HG03575 (cell line): ENCODE measurements around the gene CUX1.
A peak's percentile ranks its signal among the peaks of the same experiment; 100 is the strongest.
"Not testable (repeated sequence)": the region's sequence is repeated elsewhere in the genome, so short reads cannot be mapped to it uniquely, and the experiment has no call there.

ENCODE experiments used
- ATAC-seq: cut with Tn5 transposase; IDR thresholded peaks from one replicate; pipeline ENCODE4 v1.9.1; 2021; ENCODE audit not compliant: unreplicated experiment, insufficient number of reproducible peaks, low FRiP score; ENCODE audit errors: extremely low read depth

The CUX1 gene

DNA sequence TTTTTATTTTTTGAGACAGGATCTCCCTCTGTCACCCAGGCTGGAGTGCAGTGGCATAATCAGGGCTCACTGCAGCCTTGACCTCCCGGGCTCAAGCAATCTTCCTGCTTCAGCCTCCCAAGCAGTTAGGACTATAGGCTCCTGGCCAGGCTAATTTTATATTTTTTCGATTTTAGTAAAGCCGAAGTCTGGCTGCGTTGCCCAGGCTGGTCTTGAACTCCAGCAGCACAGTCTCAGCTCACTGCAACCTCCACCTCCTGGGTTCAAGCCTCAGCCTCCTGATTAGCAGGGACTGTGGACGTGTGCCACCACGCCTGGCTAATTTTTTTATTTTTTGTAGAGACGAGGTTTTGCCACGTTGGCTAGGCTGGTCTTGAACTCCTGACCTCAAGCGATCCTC, 225.4 kb downstream of the CUX1 start:
- not testable (repeated sequence) for ATAC-seq

DNA sequence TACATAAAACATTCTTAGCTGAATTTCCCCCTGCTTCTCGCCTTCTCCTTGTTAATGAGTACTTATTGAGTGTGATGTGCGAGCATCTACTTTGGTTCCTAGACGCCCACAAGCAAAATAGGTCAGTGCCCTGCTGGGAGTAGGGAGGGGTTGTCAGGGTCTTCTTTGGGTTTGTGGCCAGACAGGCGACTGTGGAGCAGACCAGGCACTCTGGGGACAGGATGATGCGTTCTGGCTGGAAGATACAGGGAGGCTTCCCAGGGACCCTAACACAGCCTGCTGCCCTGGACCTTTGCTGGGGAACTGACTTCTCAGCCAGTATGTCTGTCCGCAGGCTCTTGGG, 227.2 kb downstream of the CUX1 start:
- ATAC-seq = no peak

DNA sequence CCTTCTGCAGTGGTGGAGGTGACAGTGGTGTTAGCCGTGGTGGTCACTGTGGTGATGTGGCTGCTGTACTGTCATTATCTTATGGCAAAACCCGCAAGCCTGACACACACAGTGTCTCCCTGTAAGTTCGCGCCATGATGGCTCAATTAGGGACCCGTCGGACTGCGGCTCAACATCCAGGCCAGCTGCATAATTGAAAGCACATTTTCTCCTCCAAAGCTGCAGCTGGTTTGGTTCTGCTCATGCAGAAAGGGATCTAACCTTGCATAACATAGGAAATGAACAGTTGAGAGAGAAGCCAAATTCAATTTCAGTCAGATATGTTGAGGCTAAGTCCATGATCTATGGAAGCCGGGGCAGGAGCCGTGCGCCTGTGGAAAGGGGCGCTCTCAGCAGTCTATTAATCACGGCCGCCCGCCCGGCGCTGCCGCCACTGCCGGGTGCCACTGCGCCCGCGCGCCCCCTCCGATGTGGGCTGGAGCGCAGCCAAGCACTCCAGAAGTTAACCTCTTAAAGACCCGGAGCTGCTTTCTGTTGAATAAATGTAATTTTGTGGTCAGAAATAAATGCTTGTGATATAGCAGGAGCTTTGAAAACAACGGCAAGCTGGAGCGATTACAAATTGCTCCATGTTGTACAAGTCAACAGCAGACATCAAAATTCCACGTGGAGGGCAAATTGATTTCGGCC, 227.7 kb downstream of the CUX1 start:
- ATAC-seq = no peak

DNA sequence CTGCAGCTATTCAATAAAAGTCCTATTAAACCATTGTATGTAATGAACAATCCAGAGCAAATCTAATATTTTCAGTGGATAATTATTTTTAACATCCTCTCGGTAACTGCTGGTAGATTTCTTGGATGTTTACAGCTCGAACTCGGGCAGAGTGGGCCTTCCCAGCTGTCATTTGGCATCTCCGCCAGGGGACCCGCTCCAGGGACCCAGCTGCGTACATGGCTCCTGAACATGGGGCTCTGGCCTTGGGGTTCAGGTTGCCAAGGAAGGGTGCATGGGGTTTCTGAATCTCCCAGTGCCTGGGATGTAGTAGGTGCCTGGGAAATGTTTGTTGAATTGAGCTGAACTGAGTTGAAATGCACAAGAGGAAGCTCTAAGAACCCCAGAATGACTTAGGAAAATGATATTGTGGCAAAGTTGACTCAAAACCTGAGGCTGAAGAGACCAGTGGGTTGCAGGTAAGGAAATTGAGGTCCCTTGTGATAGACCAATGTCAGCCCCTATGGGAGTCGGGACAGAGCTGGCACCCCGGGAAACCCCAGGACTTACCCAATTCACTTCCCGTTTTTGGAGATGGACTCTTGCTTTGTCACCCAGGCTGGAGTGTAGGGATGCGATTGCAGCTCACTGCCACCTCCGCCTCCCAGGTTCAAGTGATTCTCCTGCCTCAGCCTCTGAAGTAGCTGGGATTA, 228.4 kb downstream of the CUX1 start:
- ATAC-seq = no peak

DNA sequence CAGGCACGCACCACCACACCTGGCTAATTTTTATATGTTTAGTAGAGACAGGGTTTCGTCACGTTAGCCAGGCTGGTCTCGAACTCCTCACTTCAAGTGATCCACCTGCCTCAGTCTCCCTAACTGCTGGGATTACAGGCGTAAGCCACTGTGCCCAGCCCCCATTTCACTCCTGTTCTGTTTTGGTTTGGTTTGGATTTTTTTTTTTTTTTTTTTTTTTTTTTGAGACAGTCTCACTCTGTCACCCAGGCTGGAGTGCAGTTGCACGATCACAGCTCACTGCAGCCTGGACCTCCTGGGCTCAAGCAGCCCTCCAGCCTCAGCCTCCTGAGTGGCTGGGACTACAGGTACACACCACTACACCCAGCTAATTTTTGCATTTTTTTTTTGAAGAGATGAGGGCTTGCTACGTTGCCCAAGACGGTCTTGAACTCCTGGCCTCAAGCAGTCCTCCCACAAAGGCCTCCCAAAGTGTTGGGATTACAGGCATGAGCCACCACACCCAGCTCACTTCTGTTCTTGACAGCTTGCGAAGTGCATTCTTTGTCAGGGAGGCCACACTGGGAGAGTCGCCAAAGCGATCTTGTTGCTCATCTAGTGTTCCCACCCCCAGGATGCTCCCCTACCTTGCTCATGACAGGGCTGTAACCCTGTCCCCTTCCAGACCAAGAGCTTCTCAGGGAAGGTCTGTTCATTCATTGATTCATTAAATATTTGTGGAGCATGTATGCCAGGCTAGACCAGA, 229.1 kb downstream of the CUX1 start:
- no peak for ATAC-seq

DNA sequence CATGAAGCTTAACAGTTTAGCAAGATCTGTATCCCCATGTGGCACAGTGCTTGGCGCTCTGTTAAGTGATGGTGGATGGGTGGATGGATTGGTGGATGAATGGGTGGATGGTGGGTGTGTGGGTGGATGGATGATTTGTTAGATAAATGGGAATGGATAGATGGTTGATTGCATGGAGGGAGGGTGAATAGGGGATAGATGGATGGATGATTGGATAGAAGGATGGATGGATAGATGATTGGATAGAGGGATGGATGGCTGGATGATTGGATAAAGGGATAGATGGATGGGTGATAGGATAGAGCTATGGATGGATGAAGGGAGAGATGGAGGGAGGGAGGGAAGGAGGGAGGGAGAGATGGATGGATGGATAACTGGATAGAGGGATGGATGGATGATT, 229.7 kb downstream of the CUX1 start:
- no peak for ATAC-seq

DNA sequence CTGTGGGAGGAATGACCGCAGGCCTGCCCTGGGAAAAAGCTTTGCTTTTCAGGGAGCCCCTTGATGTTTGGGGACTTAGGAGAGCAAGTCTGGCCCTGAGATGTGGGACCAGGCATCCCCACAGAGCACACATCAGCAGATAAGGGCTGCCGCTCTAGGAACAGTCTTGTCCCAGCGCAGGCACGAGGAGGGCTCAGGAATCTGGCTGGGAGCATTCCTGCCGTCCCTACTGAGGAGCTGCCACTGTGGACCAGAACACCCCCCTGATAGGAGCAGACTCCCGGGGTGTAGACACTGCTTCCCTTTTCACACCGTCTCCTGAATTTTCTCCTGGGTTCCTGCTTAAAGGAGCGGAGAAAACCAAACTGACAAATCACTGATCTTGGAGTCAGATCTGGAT, 232.3 kb downstream of the CUX1 start:
- ATAC-seq = no peak

DNA sequence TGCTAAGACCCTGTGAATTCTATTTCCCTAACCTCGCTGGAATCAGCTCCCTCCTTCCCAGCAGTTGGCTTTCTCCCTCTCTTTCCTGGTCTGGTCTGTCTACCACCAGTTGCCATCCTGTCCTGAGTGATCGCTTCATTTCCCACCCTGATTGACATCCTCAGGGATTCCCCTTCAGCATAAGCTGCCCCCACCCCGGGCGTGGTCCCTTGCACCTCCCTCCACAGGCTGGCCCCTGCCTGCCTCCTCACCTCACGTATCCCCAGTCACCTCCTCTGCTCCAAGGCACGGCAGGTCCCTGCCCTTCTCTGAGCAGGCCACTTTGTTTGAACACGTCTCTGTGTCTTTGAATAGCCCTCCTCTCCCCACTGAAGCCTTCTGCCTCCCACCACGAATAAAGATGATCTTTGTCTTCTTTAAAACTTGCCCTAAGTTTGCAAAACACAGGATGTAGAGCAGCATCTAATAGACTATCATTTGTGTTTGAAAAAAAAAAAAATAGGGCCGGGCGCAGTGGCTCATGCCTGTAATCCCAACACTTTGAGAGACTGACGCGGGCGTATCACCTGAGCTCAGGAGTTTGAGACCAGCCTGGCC, 233.5 kb downstream of the CUX1 start:
- no peak for ATAC-seq

DNA sequence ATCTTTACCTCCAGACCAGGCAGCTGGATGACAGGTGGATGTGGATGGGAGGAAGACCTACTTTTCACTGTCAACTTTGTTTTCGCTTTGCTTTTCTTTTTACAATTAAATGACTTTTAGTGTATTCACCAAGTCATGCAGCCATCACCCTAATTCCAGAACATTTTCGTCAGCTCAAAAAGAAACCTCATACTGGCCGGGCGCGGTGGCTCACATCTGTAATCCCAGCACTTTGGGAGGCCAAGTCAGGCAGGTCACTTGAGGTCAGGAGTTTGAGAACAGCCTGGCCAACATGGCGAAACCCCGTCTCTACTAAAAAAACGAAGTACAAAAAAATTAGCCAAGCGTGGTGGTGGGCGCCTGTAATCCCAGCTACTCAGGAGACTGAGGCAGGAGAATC, 234.3 kb downstream of the CUX1 start:
- ATAC-seq = not testable (repeated sequence)

DNA sequence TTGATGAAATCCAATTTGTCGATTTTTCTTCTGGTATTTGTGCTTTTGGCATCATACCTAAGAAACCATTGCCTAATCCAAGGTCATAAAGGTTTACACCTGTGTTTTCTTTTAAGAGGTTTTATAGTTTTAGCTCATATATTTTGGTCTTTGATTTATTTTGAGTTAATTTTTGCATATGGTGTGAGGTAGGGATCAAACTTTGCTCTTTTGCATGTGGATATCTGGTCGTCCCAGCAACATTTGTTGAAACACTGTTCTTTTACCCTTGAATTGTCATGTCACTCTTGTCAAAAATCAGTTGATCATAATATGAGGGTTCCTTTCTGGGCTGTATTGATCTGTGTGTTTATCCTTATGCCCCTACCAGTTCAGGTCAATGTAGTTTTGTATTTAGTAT, 236.7 kb downstream of the CUX1 start:
- no peak for ATAC-seq

DNA sequence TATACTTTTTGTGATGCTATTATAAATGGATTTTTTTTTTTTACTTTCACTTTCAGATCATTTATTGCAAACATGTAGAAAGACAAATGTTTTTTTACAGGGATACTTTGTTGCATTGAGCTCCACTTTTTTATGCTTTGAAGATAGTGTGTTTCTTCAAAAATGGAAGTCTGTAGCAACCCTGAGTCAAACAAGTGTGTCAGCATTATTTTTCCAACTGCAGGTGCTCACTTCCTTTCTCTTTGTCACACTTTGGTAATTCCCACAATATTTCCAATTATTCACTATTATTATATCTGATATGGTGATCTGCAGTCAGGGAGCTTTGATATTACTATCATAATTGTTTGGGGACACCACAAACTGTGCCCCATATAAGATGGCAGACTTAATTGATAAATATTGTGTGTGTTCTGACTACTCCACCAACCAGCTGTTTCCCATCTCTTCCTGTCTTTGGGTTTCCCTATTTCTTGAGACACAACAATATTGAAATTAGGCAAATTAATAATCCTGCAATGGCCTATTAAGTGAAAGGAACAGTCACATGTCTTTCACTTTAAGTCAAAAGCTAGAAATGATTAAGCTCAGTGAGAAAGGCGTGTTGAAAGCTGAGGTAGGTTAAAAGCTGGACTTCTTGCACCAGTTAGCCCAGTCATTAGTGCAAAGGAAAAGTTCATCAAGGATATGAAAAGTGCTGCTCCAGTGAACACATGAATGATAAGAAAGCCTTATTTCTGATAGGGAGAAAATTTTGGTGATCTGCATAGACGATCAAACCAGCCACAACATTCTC, 238.0 kb downstream of the CUX1 start:
- ATAC-seq = no peak

DNA sequence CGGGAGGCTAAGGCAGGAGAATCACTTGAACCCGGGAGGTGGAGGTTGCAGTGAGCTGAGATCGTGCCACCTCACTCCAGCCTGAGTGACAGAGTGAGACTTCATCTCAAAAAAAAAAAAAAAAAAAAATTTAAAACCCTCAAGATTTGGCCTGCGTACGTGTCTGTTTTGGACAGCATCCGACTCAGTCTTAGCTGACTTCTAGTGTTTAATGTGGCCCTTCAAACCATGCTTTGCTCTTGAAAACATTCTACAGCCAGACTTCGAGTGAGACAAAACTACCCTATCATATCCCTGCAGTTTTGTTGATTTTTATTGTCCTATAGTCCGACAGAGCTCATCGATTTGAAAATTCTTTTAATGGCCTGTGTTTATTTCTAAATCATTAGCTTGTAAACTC, 242.1 kb downstream of the CUX1 start:
- ATAC-seq = no peak

DNA sequence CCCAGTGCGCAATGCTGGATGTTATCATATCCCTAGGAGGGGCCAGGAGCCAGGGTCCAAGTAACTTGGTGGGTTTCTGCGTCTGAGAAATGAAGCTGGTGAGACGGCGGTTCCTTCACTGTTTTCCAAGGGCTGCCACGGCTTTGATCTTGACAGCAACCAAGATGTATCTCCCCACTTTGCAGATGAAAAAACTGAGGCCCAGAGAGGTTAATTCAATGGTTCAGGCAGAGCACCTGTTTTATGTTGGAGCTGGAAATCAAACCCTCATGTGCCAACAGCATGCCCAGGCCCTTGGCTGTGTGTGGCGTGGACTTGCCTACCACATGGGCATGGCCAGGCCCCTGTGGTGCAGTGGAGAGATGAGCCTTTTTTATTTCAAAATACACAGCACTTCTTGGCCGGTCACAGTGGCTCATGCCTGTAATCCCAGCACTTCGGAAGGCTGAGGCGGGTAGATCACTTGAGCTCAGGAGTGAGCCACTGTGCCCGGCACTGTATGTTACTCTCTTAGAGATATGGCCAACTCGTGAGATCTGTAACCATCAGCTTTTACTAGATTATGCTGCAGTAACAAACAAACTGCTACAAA, 244.0 kb downstream of the CUX1 start:
- no peak for ATAC-seq

DNA sequence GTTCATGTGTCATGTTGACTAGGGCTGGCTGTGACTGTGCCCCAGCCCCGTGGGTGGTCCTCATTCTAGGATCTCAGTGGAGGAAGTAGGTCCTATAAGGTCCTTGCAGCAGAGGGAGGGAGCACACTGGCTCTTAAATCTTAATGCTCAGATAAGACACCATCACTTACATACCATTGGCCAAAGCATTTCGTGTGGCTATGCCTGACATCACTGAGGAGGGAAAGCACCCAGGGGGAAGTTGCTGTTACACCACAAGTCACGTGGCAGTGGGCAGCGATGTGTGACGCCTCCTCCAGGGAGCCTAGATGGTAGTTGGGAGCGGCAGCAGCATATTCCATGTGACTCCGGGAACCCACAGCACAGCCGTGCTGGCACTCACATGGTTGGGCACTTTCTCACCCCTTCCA, 244.6 kb downstream of the CUX1 start:
- peak; percentile 55 for ATAC-seq

DNA sequence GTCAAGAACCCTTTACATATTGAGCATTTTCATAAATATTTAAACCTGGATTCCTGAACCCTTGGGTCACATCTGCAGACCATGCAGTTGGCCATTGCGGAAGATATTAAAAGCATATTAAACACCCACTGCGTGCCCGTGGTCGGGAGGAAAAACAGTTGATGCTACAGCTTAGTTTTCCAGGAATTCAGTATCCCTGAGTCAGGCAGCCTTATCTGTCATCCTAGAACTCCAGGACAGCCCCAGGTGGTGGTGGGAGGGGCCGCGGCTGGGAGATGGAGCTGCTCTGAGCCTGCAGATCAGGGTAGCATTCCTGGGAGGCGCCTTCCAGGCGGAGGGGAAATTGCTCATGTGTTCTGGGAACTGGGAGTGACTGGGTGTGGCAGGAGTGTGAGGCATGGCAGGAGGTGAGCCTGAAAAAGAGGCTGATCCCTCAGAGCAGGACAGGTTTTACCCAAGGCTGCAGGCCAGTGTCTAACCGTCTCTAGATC, 246.3 kb downstream of the CUX1 start:
- ATAC-seq = no peak

DNA sequence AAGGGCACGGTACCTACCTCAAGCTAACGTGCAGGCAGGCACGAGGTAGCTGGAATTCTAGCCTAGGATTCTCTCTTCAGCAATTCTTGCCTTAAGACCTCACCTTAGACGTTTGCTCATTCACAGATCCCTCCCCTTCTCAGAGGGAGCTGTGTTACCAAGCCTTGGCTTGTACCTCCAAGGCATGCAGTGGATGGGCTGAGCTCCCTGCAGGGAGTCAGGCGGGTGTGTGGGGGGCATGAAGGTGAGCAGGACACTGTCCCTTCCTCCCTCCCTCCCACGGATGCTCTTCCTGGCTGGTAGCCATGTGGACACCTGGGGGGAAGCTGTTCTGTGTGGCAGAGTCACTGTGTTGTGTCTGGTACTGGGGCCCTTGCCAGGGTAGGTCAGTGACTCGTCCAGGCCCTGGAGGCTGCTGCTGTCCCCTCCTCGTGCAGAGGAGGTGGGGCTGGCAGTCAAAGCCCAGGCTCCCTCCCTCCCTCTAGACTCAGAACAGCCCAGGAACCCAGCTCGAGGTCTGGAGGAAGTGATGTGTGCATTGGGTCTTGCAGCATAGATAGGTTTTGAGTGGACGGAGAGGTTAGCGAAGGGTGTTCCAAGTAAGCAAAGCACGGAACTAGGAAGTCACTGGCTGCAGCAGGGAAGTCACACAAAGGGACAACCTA, 247.1 kb downstream of the CUX1 start:
- no peak for ATAC-seq

DNA sequence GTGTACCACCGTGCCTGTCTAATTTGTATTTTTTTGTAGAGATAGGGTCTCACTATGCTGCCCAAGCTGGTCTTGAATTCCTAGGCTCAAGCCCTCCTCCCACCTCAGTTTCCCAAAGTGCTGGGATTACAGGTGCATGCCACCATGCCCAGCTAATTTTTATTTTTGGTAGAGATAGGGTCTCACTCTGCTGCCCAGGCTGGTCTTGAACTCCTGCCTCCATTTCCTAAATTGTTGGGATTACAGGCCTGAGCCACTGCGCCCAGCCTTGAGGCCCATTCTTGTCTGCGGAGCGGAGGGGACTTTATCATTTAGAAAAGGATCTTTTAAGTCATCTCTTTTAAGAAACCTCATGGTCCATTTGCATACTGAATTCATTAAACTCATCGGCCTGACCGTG, 247.8 kb downstream of the CUX1 start:
- no peak for ATAC-seq

DNA sequence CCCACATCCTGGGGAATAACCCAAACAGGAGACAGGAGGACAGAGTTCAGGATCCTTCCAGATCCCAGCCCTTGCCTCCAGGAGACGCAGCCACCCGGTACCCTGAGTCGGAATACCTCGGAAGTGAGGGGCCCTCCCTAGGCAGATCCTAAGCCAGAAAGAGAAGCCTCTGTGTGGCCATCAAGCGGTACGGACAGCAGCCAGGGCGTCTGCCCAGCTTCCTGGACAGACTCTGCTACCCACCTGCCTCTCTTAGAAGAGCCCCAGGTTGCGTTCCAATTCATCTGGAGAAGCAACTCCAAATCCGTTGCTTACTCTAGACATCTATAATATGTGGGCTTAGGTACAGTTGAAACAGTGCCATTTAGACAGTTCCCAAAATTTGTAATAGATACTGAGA, 249.1 kb downstream of the CUX1 start:
- no peak for ATAC-seq
